ENCODE data around the gene APBA2.
A peak's percentile ranks its signal among the peaks of the same experiment; 100 is the strongest.

APBA2 gene

GRCh38 chr15:29102911-29103823 is 217.4 kb downstream of the APBA2 start:
- Mint-ChIP-seq H3K9me3 (no peaks in the 10 kb centered on the region), H3K27me3 (ENCODE audit: low read depth, poor library complexity) (no peaks in the 10 kb centered on the region), H3K27ac (no peak overlapping the region), H3K4me3 (no peak overlapping the region), H3K36me3 (ENCODE audit: low read depth) (peaks cover 29% of the 10 kb centered on the region), H3K4me1 (peaks cover 4% of the 10 kb centered on the region)
- no peak for TF ChIP-seq CTCF (IDR thresholded peaks at IDR 0.05)
- no peak for DNase-seq

DNA sequence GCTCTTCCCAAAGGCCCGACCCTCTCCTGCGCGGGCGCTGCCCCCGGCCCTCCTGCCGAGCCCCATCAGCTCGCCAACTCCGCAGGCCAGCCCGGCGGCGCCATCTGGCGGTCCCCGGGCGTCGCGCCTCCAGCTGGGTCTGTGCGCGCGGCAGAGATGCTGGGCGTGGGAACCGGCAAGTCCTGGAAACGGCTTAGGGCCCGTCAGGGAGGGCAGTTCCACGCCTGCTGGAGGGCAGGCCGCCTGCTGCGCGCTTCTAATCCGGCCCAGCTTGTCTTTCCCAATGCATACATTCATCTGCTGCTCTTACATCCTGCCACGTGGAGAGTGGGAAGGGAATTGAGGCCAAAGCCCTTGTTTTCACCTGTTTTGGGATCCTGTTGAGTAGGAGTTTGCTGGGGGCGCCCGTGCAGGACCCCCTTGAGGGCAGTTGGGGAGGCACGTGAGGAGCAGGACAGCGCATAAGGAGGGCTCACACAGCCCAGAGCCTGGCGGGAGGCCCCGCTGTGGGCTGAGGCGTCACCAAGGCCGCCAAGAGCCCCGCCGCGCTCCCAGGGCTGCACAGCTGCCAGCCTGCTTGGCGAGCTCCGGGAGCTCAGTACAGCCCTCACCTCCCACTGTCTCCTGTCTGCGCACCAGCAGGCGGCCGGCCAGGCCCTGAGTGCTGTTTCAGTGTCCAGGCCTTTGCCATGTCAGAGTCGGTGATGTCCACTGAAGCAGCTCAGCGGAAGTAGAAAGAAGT is 218.2 kb downstream of the APBA2 start:
- peak; percentile 91 for DNase-seq
- H3K36me3 Mint-ChIP-seq (ENCODE audit: low read depth), result peaks cover 29% of the 10 kb centered on the region
- H3K9me3 Mint-ChIP-seq, result no peaks in the 10 kb centered on the region
- peaks cover 4% of the 10 kb centered on the region for H3K4me1 Mint-ChIP-seq
- peak; percentile 93 for TF ChIP-seq CTCF (IDR thresholded peaks at IDR 0.05)
- no peak overlapping the region for H3K27ac Mint-ChIP-seq
- no peak overlapping the region for H3K4me3 Mint-ChIP-seq
- H3K27me3 Mint-ChIP-seq (ENCODE audit: low read depth, poor library complexity), result peaks cover 2% of the 10 kb centered on the region

- DNase-seq, result no peak
- H3K4me1 Mint-ChIP-seq, result peaks cover 4% of the 10 kb centered on the region
- no peak overlapping the region for H3K4me3 Mint-ChIP-seq
- no peak for TF ChIP-seq CTCF (IDR thresholded peaks at IDR 0.05)
- H3K9me3 Mint-ChIP-seq, result no peaks in the 10 kb centered on the region
- no peak overlapping the region for H3K27ac Mint-ChIP-seq
- H3K27me3 Mint-ChIP-seq (ENCODE audit: low read depth, poor library complexity), result peaks cover 3% of the 10 kb centered on the region
- peaks cover 29% of the 10 kb centered on the region for H3K36me3 Mint-ChIP-seq (ENCODE audit: low read depth)
These were observed 218.7 kb downstream of the APBA2 start for GRCh38 chr15:29104566-29104880.

- no peak for DNase-seq
- TF ChIP-seq CTCF (IDR thresholded peaks at IDR 0.05), result no peak
These were observed 219.5 kb downstream of the APBA2 start for GRCh38 chr15:29105151-29105854.

GRCh38 chr15:29106116-29106515 is 220.3 kb downstream of the APBA2 start:
- TF ChIP-seq CTCF (IDR thresholded peaks at IDR 0.05), result no peak
- no peak overlapping the region for H3K27ac Mint-ChIP-seq
- peaks cover 4% of the 10 kb centered on the region for H3K4me1 Mint-ChIP-seq
- H3K27me3 Mint-ChIP-seq (ENCODE audit: low read depth, poor library complexity), result peaks cover 3% of the 10 kb centered on the region
- peaks cover 23% of the 10 kb centered on the region for H3K36me3 Mint-ChIP-seq (ENCODE audit: low read depth)
- DNase-seq, result no peak
- H3K9me3 Mint-ChIP-seq, result no peaks in the 10 kb centered on the region
- H3K4me3 Mint-ChIP-seq, result no peak overlapping the region

More at GRCh38 chr15:29105151-29105854, 219.5 kb downstream of the APBA2 start:
- Mint-ChIP-seq H3K36me3 (ENCODE audit: low read depth) (peaks cover 24% of the 10 kb centered on the region), H3K4me3 (no peak overlapping the region), H3K27me3 (ENCODE audit: low read depth, poor library complexity) (peaks cover 3% of the 10 kb centered on the region), H3K27ac (no peak overlapping the region), H3K9me3 (no peaks in the 10 kb centered on the region), H3K4me1 (peaks cover 4% of the 10 kb centered on the region)
